Gastrocnemius medialis (tissue), 4 donors: ENCODE results near the gene UBR4. TPM values are rescaled to one million over a fixed set of nuclear protein-coding genes. Genes with fewer than 3 reads are reported as not detected.

Experiments
- ATAC-seq, 2 donors: fragments of 150-250 bp; one replicate each; pipeline ENCODE4 v1.9.1; 2016
- DNase-seq, 2 donors: peaks; one replicate each; pipeline ENCODE4 v3.0.0-alpha.2; 2019
- H3K27ac ChIP-seq, 4 donors: fragments of 200-600 bp; sonication (generic); 1 replicate in 1 of 4; 2 replicates in 3 of 4; pipeline ENCODE4 v1.5.1; 2016 to 2018; ENCODE audit warnings: mild to moderate bottlenecking in 2 of 4, moderate library complexity in 1 of 4
- H3K27me3 ChIP-seq, 3 donors: fragments of 200-600 bp; sonication (generic) in 2 of 3; 1 replicate in 1 of 3; 2 replicates in 2 of 3; pipeline versions ENCODE4 v1.5.1 to v1.6.0; 2016 to 2019; ENCODE audit warnings: mild to moderate bottlenecking in 1 of 3, moderate library complexity in 1 of 3
- H3K36me3 ChIP-seq, 2 donors: fragments of 200-600 bp; sonication (generic) in 1 of 2; one replicate each; pipeline ENCODE4 v1.5.1; 2017 to 2018
- H3K4me1 ChIP-seq, 2 donors: fragments of 200-600 bp; sonication (generic) in 1 of 2; one replicate each; pipeline ENCODE4 v1.5.1; 2016 to 2017; ENCODE audit warnings: mild to moderate bottlenecking in 2 of 2
- H3K4me3 ChIP-seq, 4 donors: fragments of 200-600 bp; sonication (generic) in 3 of 4; 1 replicate in 1 of 4; 2 replicates in 3 of 4; pipeline ENCODE4 v1.5.1; 2016 to 2019; ENCODE audit warnings: mild to moderate bottlenecking in 2 of 4
- H3K9me3 ChIP-seq, 3 donors: fragments of 200-600 bp; sonication (generic) in 2 of 3; 1 replicate in 1 of 3; 2 replicates in 2 of 3; pipeline ENCODE4 v1.5.1; 2016 to 2019
- POLR2A ChIP-seq, 2 donors: fragments of 450-650 bp; IDR thresholded peaks; one replicate each; pipeline ENCODE4 v1.6.1; 2017; ENCODE audit warnings: antibody characterized with exemption in 2 of 2, mild to moderate bottlenecking in 2 of 2, moderate library complexity in 2 of 2
- in situ Hi-C, 4 donors: fragments of 200-750 bp; cut with MboI; loops; one replicate each; pipeline versions ENCODE4 v1.15.0 to v1.8.0; 2017; ENCODE audit warnings: low sequenced_read_pairs in 4 of 4
- intact Hi-C: fragments of 100-400 bp; cut with DNase I; formaldehyde crosslinking; loops from one replicate; pipeline ENCODE4 v1.15.1; 2023; ENCODE audit warnings: low total_unique reads
- total RNA-seq, 4 donors: library from RNA; depleted of rRNA; stranded (reverse); fragments of >200 nt; gene quantifications; one replicate each; pipeline versions ENCODE4 v1.1.0 to v1.2.3, GENCODE V29; 2016
- TF ChIP-seq, protein P1 (sequence below), 5 experiments: fragments of 450-650 bp in 3 of 5; fragments of 200-600 bp in 2 of 5; sonication (generic) in 2 of 5; IDR thresholded peaks in 4 of 5; conservative IDR thresholded peaks in 1 of 5; 1 replicate in 4 of 5; 2 replicates in 1 of 5; pipeline ENCODE4 v1.5.1; 2016 to 2019; ENCODE audit warnings: antibody characterized with exemption in 5 of 5, mild to moderate bottlenecking in 3 of 5, moderate library complexity in 3 of 5

UBR4 gene
- total RNA-seq, 4 donors from 2014 or later = 156 to 293 (median 197) TPM

DNA sequence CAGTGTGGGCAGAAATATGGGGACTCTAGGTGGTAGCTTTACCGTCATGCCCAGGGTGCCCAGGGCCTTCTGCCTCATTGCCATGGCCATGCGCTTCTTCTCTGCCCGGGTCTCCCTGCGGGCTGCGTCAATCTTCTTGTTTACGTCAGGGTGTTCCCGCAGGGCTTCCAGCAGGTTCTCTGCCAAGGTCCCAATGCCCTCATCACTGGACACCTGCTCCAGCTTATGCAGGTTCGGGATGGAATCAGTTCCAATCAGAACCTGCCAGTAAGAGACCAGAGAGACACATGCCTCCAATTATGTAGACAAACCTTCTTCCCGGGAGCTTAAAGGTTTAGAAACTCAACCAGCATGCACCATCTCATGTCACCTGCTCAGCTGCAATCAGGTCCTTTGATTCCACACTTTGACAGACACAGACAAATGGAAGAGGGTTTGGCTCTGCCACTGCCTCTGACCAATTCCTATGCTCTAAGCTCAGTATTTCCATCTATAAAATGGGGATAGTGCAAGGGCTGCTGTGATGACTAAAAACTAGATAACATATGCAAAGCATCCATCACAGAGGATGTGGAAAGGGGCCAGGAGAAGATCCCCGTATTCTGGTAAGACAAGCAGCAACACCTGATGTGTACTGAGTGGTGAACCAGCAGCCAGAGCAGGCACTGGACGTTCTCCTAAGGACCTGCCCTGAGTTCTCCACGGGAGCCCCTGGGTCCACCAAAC is 121.2 kb downstream of the UBR4 start:
- TF ChIP-seq, protein P1, sequence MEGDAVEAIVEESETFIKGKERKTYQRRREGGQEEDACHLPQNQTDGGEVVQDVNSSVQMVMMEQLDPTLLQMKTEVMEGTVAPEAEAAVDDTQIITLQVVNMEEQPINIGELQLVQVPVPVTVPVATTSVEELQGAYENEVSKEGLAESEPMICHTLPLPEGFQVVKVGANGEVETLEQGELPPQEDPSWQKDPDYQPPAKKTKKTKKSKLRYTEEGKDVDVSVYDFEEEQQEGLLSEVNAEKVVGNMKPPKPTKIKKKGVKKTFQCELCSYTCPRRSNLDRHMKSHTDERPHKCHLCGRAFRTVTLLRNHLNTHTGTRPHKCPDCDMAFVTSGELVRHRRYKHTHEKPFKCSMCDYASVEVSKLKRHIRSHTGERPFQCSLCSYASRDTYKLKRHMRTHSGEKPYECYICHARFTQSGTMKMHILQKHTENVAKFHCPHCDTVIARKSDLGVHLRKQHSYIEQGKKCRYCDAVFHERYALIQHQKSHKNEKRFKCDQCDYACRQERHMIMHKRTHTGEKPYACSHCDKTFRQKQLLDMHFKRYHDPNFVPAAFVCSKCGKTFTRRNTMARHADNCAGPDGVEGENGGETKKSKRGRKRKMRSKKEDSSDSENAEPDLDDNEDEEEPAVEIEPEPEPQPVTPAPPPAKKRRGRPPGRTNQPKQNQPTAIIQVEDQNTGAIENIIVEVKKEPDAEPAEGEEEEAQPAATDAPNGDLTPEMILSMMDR (IDR thresholded peaks at IDR 0.05 in 4 of 5, conservative IDR thresholded peaks at IDR 0.05 in 1 of 5) = no peak
- TF ChIP-seq POLR2A (IDR thresholded peaks at IDR 0.05) = peak in 1 of 2 donors; percentile 17
- Histone ChIP-seq H3K4me3 (no peak overlapping the region), H3K9me3 (no peaks in the 10 kb centered on the region), H3K4me1 (peaks cover 59 to 67% of the 10 kb centered on the region in 2 donors), H3K27me3 (no peaks in the 10 kb centered on the region), H3K27ac (peak overlapping the region; percentile 79 to 90 (median 86)), H3K36me3 (peaks cover 4 to 72% of the 10 kb centered on the region in 2 donors)
- intact Hi-C loops (loop anchor here (2.0 to 5.0 kb wide), 3 partner anchors 14 to 187 kb away; partner anchors contain the start of genes ALDH4A1 and IFFO2), in situ Hi-C loops (loop anchor here in 1 of 4 donors (25.0 kb wide), 1 partner anchor 177 kb away; the partner anchor contains the start of gene ALDH4A1)
- peak; percentile 26 to 27 for ATAC-seq
- DNase-seq = peak; percentile 56 to 72

DNA sequence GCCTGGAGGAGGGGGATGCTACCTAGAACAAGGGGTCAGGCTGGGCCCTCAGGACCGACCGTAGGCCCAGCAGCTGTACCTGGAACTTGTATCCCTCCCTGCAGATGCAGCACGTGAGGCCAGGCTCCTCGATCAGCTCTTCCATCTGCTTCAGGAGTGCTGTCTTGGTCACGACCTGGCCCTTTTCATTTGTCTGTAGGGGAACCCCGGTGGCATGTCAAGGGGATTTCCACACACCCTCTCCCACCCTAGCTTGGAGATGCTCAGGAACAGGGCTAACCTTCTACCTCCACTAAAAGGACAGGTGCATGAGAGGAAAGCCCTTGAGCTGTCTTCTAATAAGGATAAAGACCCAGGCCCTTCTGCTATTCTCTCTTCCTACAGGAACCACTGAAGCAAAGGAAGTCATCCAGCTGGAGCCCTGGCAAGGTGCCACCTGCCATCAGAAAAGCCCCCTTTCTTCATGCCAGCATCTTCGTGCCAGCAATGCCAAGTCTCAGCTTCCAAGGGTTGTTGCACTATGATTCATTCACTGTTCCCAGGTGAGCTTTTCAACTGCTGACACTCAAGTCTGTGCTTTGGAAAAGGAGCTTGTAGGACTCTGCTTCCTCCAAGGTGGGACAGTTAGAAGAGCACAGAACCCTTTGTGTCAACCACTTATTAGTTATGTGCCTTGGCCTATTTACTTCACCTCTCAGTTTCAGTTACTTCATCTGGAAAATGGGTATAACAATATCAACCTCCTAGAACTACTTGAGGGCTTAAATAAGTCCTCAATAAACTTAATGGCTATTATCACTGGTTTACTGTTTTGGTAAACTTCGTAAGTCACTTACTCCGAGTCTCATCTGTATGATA is 122.1 kb downstream of the UBR4 start:
- no peaks in the 10 kb centered on the region for H3K27me3 ChIP-seq
- H3K4me1 ChIP-seq = peaks cover 59 to 67% of the 10 kb centered on the region in 2 donors
- intact Hi-C loops (loop anchor here (2.0 to 5.0 kb wide), 3 partner anchors 13 to 186 kb away; partner anchors contain the start of genes ALDH4A1 and IFFO2), in situ Hi-C loops (loop anchor here in 1 of 4 donors (25.0 kb wide), 1 partner anchor 176 kb away; the partner anchor contains the start of gene ALDH4A1)
- H3K4me3 ChIP-seq = no peak overlapping the region
- ATAC-seq = no peak
- no peak for TF ChIP-seq POLR2A (IDR thresholded peaks at IDR 0.05)
- TF ChIP-seq, protein P1 (IDR thresholded peaks at IDR 0.05 in 4 of 5, conservative IDR thresholded peaks at IDR 0.05 in 1 of 5) = no peak
- H3K9me3 ChIP-seq = no peaks in the 10 kb centered on the region
- peak overlapping the region; percentile 79 to 90 (median 86) for H3K27ac ChIP-seq
- no peak for DNase-seq
- H3K36me3 ChIP-seq = peaks cover 0 to 72% of the 10 kb centered on the region in 2 donors

DNA sequence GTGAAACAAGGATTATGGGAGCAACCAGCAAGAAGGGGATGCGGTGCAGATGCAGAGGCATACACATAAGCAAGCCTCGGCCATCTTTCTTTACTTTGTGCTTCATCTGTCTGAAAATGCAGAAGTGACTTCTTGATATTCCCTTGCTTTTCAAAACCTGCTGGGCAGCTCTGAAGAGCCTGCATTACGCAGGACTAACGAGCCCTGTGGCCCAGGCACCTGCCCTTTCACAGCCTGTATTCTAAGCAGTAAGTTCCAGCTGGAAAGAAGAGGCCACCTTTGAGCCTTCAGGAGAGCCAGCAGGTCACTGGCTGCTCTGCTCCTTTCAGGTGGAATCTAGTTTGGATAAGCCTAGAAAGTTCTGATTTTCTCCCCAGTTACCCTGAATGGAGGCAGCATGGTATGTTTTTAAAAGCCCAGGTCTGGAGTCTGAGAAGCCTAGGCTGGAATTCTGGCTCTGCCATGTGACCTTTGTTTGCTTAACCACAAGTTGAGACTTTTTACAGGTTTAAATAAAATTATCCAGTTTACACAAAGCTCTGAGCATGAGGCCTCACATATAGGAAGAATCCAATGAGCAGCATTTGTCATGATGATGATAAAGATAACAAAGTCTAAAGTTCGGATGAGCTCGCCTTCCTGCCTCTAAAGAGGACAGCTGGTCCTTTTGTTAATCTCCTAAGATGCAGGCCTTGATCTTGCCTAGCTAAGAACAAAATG is 122.9 kb downstream of the UBR4 start:
- intact Hi-C loops = loop anchor here (5.0 kb wide), 2 partner anchors 130 to 185 kb away; partner anchors contain the start of genes ALDH4A1 and IFFO2
- in situ Hi-C loops = loop anchor here in 1 of 4 donors (25.0 kb wide), 1 partner anchor 175 kb away; the partner anchor contains the start of gene ALDH4A1
- ATAC-seq = no peak
- Histone ChIP-seq H3K36me3 (peaks cover 0 to 72% of the 10 kb centered on the region in 2 donors), H3K4me1 (peaks cover 57 to 66% of the 10 kb centered on the region in 2 donors), H3K4me3 (no peak overlapping the region), H3K27me3 (no peaks in the 10 kb centered on the region), H3K27ac (peak overlapping the region; percentile 79 to 90 (median 86)), H3K9me3 (no peaks in the 10 kb centered on the region)
- TF ChIP-seq, protein P1 (IDR thresholded peaks at IDR 0.05 in 4 of 5, conservative IDR thresholded peaks at IDR 0.05 in 1 of 5) = no peak
- TF ChIP-seq POLR2A (IDR thresholded peaks at IDR 0.05) = no peak
- no peak for DNase-seq
